ENCODE measurements around the gene ZKSCAN8. TPM values are rescaled to one million over a fixed set of nuclear protein-coding genes. Genes with fewer than 3 reads are reported as not detected.

ZKSCAN8 gene
- total RNA-seq, 1 donor from 2014 or later, result 17.9 TPM

GRCh38 chr6:28172006-28172405, 30.3 kb downstream of the ZKSCAN8 start:
- Histone ChIP-seq H3K27me3 (ENCODE audit: control insufficient read depth, insufficient read depth, low read length) (no peaks in the 10 kb centered on the region), H3K4me3 (ENCODE audit: low read depth, low read length) (no peak overlapping the region), H3K36me3 (ENCODE audit: control insufficient read depth, insufficient read depth, low read length) (no peaks in the 10 kb centered on the region)
- TF ChIP-seq, protein P1, sequence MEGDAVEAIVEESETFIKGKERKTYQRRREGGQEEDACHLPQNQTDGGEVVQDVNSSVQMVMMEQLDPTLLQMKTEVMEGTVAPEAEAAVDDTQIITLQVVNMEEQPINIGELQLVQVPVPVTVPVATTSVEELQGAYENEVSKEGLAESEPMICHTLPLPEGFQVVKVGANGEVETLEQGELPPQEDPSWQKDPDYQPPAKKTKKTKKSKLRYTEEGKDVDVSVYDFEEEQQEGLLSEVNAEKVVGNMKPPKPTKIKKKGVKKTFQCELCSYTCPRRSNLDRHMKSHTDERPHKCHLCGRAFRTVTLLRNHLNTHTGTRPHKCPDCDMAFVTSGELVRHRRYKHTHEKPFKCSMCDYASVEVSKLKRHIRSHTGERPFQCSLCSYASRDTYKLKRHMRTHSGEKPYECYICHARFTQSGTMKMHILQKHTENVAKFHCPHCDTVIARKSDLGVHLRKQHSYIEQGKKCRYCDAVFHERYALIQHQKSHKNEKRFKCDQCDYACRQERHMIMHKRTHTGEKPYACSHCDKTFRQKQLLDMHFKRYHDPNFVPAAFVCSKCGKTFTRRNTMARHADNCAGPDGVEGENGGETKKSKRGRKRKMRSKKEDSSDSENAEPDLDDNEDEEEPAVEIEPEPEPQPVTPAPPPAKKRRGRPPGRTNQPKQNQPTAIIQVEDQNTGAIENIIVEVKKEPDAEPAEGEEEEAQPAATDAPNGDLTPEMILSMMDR (IDR thresholded peaks at IDR 0.05; ENCODE audit: insufficient read depth, low read length, poor library complexity, severe bottlenecking), result no peak
- no peak for DNase-seq (ENCODE audit: low read depth)

DNA sequence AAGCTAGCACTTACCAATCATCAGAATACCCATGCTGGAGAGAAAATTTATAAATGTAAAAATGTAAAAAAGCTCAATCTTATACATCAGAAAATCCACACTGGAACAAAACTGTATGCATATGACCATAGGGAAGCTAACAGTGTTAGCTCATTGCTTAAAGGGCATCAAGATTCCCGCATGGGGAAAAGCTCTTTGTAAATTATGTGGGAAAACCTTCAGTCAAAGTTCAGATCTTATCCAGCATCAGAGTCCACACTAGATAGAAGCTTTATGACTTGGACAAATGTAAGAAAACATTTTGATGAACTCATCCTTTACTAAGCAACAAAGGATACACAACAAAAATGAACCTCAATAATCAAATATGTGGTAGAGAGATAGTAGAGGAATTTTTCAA, 34.7 kb downstream of the ZKSCAN8 start:
- TF ChIP-seq, protein P1 (IDR thresholded peaks at IDR 0.05; ENCODE audit: insufficient read depth, low read length, poor library complexity, severe bottlenecking), result no peak
- no peak for DNase-seq (ENCODE audit: low read depth)
- no peaks in the 10 kb centered on the region for H3K27me3 ChIP-seq (ENCODE audit: control insufficient read depth, insufficient read depth, low read length)
- no peaks in the 10 kb centered on the region for H3K36me3 ChIP-seq (ENCODE audit: control insufficient read depth, insufficient read depth, low read length)
- no peak overlapping the region for H3K4me3 ChIP-seq (ENCODE audit: low read depth, low read length)

DNA sequence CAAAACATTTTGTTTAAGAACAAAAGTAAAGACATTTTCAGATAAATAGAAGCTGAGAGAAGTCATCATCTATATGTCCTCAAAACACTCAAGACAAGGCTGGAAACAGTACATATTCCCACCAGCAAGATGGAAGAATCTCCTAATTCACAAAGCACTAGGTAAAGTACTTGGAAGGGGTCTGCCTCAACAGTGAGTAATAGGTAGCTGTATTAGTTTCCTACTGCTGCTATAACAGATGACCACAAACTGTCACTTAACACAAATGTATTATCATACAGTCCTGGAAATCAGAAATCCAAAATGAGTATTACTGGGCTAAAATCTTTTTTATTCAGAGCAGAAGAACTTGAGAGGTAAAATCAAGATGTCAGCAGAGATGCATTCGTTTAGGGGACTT, 40.6 kb downstream of the ZKSCAN8 start:
- Histone ChIP-seq H3K27me3 (ENCODE audit: control insufficient read depth, insufficient read depth, low read length) (no peaks in the 10 kb centered on the region), H3K36me3 (ENCODE audit: control insufficient read depth, insufficient read depth, low read length) (no peaks in the 10 kb centered on the region), H3K4me3 (ENCODE audit: low read depth, low read length) (no peak overlapping the region)
- no peak for DNase-seq (ENCODE audit: low read depth)
- TF ChIP-seq, protein P1 (IDR thresholded peaks at IDR 0.05; ENCODE audit: insufficient read depth, low read length, poor library complexity, severe bottlenecking), result no peak

DNA sequence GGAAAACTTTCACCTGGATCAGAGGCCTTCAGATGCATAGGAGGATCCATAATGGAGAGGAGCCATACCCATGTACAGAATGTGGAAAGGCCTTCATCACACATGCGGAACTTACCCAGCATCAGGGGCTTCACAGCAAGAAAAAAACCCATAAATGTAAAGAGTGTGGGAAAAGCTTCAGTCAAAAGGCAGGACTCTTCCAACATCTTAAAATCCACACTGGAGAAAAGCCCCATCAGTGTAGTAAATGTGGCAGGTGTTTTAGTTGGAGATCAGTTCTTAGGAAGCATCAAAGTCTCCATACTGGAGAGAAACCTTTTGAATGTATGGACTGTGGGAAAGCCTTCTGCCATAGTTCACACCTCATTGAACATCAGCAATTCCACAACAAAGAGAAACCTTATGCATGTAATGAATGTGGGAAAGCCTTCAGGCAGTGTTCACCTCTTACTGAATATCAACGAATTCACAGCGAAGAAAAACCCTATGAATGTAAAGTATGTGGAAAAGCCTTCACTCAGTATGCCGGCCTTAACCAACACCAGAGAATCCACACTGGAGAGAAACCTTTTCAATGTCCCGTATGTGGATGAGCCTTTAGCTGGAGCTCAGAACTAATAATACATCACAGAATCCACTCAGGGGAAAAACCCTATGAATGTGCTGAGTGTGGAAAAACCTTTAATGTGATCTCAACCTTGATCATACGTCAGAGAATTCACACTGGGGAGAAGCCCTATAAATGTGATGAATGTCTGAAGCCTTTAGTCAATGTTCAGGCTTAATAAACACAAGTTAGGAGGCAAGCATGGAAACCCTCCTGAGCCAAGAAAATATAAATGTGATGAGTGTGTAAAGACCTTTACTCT, 46.7 kb downstream of the ZKSCAN8 start:
- H3K27me3 ChIP-seq (ENCODE audit: control insufficient read depth, insufficient read depth, low read length), result no peaks in the 10 kb centered on the region
- no peaks in the 10 kb centered on the region for H3K36me3 ChIP-seq (ENCODE audit: control insufficient read depth, insufficient read depth, low read length)
- TF ChIP-seq, protein P1 (IDR thresholded peaks at IDR 0.05; ENCODE audit: insufficient read depth, low read length, poor library complexity, severe bottlenecking), result no peak
- no peak for DNase-seq (ENCODE audit: low read depth)
- no peak overlapping the region for H3K4me3 ChIP-seq (ENCODE audit: low read depth, low read length)

DNA sequence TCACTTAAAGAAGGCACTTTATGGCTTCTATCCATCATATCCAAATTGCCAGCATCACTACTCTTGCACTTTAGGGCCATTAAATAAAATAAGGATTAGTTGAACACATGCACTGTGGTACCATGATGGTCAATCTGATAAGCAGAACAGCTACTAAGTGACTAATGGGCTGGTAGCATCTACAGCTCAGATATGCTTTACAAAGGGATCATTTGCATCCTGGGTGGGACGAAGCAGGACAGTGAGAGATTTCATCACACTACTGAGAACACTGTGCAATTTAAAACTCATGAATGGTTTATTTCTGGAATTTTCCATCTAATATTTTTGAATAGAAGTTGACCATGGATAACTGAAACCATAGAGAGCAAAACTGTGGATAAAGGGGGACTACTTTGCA, 58.3 kb downstream of the ZKSCAN8 start:
- H3K4me3 ChIP-seq (ENCODE audit: low read depth, low read length), result no peak overlapping the region
- TF ChIP-seq, protein P1 (IDR thresholded peaks at IDR 0.05; ENCODE audit: insufficient read depth, low read length, poor library complexity, severe bottlenecking), result no peak
- no peak for DNase-seq (ENCODE audit: low read depth)

DNA sequence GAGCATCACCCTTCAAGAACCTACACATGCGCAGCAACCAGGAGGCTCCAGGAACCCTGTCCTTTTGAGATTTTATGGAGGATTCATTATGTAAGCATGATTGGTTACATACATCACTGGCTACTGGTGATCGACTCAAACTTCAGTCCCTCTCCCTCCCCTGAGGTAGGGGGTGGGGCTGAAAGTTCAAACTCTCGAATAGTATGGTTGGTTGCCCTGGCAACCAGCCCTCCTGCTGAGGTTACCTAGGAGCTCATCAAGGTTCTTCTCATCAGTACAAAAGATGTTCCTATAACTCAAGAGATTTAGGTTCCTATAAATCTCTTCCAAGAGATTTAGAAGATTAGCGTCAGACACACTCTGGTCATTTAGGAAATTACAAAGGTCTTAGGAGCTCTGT, 61.5 kb downstream of the ZKSCAN8 start:
- no peaks in the 10 kb centered on the region for H3K36me3 ChIP-seq (ENCODE audit: control insufficient read depth, insufficient read depth, low read length)
- peaks cover 15% of the 10 kb centered on the region for H3K27me3 ChIP-seq (ENCODE audit: control insufficient read depth, insufficient read depth, low read length)
- TF ChIP-seq, protein P1 (IDR thresholded peaks at IDR 0.05; ENCODE audit: insufficient read depth, low read length, poor library complexity, severe bottlenecking), result no peak
- no peak overlapping the region for H3K4me3 ChIP-seq (ENCODE audit: low read depth, low read length)
- DNase-seq (ENCODE audit: low read depth), result no peak

More for the DNA sequence above, 58.3 kb downstream of the ZKSCAN8 start:
- Histone ChIP-seq H3K27me3 (ENCODE audit: control insufficient read depth, insufficient read depth, low read length) (peaks cover 2% of the 10 kb centered on the region), H3K36me3 (ENCODE audit: control insufficient read depth, insufficient read depth, low read length) (no peaks in the 10 kb centered on the region)
